Osteocyte (in vitro differentiated cells): ENCODE data around the gene ODR4. TPM values are rescaled to one million over a fixed set of nuclear protein-coding genes. Genes with fewer than 3 reads are reported as not detected.

Source experiments
- DNase-seq: peaks from one replicate; pipeline ENCODE4 v3.0.0; 2021; ENCODE audit warnings: mixed read lengths; ENCODE audit not compliant: unreplicated experiment; ENCODE audit errors: extremely low spot score
- H3K27ac Mint-ChIP-seq: one replicate; pipeline ENCODE4 v1.8.0; 2021; ENCODE audit warnings: mild to moderate bottlenecking, mixed read lengths; ENCODE audit not compliant: unreplicated experiment
- H3K27me3 Mint-ChIP-seq: one replicate; pipeline ENCODE4 v1.8.0; 2021; ENCODE audit warnings: mixed read lengths; ENCODE audit not compliant: unreplicated experiment
- H3K36me3 Mint-ChIP-seq: one replicate; pipeline ENCODE4 v1.8.0; 2021; ENCODE audit warnings: mixed read lengths; ENCODE audit not compliant: unreplicated experiment
- H3K4me1 Mint-ChIP-seq: one replicate; pipeline ENCODE4 v1.8.0; 2021; ENCODE audit warnings: mixed read lengths; ENCODE audit not compliant: unreplicated experiment
- H3K4me3 Mint-ChIP-seq: one replicate; pipeline ENCODE4 v1.8.0; 2021; ENCODE audit warnings: mild to moderate bottlenecking, moderate library complexity, mixed read lengths; ENCODE audit not compliant: unreplicated experiment
- H3K9me3 Mint-ChIP-seq: one replicate; pipeline ENCODE4 v1.8.0; 2021; ENCODE audit warnings: mixed read lengths; ENCODE audit not compliant: unreplicated experiment
- CTCF ChIP-seq: fragments of 200-600 bp; sonication (generic); IDR thresholded peaks from 2 replicates; pipeline ENCODE4 v1.5.0; 2021; ENCODE audit warnings: antibody characterized with exemption, mild to moderate bottlenecking, moderate library complexity
- total RNA-seq: library from RNA; stranded (reverse); gene quantifications from 2 replicates; pipeline ENCODE4 v1.2.1, GENCODE V29; 2021

Gene ODR4
- total RNA-seq, 1 donor from 2014 or later = 19.5 TPM

GRCh38 chr1:186438567-186438966, 62.9 kb downstream of the ODR4 start:
- Mint-ChIP-seq H3K4me1 (no peaks in the 10 kb centered on the region), H3K27ac (no peak overlapping the region), H3K27me3 (no peaks in the 10 kb centered on the region), H3K9me3 (no peaks in the 10 kb centered on the region), H3K36me3 (no peaks in the 10 kb centered on the region), H3K4me3 (no peak overlapping the region)
- DNase-seq = no peak
- no peak for TF ChIP-seq CTCF

GRCh38 chr1:186440584-186440983, 64.9 kb downstream of the ODR4 start:
- DNase-seq = no peak
- Mint-ChIP-seq H3K36me3 (no peaks in the 10 kb centered on the region), H3K27ac (no peak overlapping the region), H3K27me3 (no peaks in the 10 kb centered on the region), H3K4me3 (no peak overlapping the region), H3K4me1 (no peaks in the 10 kb centered on the region), H3K9me3 (no peaks in the 10 kb centered on the region)
- TF ChIP-seq CTCF = no peak

- DNase-seq = no peak
- Mint-ChIP-seq H3K4me1 (no peaks in the 10 kb centered on the region), H3K4me3 (no peak overlapping the region), H3K27me3 (no peaks in the 10 kb centered on the region), H3K36me3 (no peaks in the 10 kb centered on the region), H3K9me3 (no peaks in the 10 kb centered on the region), H3K27ac (no peak overlapping the region)
- TF ChIP-seq CTCF = no peak
These were observed 67.2 kb downstream of the ODR4 start for GRCh38 chr1:186442651-186443375.

DNA sequence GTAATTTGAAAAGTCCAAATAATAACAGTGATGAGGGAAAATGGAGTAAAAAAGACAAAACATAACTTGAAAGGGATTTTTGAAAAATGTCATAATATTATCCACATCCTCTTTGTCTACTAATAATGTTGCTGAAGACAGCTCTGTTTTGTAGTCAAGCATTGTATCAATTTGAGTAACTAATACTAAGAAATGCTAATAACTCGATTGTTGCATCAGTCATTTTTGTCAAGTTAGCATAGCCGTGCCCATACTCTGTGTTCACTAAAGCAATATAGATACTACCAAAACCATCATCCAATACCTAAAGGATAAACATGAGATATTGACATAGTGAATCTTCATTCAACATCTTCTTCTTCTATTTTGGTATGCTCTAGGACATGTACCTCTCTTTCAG, 68.0 kb downstream of the ODR4 start:
- Mint-ChIP-seq H3K4me1 (no peaks in the 10 kb centered on the region), H3K36me3 (no peaks in the 10 kb centered on the region), H3K9me3 (no peaks in the 10 kb centered on the region), H3K4me3 (no peak overlapping the region), H3K27me3 (no peaks in the 10 kb centered on the region), H3K27ac (no peak overlapping the region)
- no peak for TF ChIP-seq CTCF
- DNase-seq = no peak

DNA sequence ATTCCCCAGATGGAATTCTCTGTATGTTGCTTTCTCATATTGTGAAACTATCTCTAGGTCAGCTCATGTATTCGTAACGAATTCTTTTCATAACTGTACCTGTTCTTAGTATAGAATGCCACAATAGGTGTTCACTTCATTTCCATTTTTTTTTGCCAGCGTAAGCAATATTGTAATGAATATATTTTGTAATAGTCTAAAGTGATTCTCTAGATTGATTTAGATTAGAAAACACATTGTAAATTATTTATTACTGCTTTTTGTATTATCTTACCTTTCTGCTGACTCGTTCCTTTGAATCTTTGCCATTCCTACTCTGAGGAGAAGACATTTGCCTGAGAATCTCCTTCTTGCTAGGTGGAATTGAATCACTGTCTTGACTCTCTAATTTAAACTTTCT, 70.5 kb downstream of the ODR4 start:
- H3K36me3 Mint-ChIP-seq = no peaks in the 10 kb centered on the region
- no peak overlapping the region for H3K4me3 Mint-ChIP-seq
- H3K27me3 Mint-ChIP-seq = no peaks in the 10 kb centered on the region

More for the DNA sequence above, 70.5 kb downstream of the ODR4 start:
- no peak for TF ChIP-seq CTCF
- Mint-ChIP-seq H3K4me1 (no peaks in the 10 kb centered on the region), H3K9me3 (no peaks in the 10 kb centered on the region), H3K27ac (no peak overlapping the region)
- no peak for DNase-seq
